HepG2 (cell line): Measurements from ENCODE around the gene ALDH16A1. TPM values are rescaled to one million over a fixed set of nuclear protein-coding genes. Genes with fewer than 3 reads are reported as not detected.
A peak's percentile ranks its signal among the peaks of the same experiment; 100 is the strongest.

Experiments used
- AKAP8 ChIP-seq: sonication (generic); formaldehyde crosslinking; IDR thresholded peaks from 2 replicates; pipeline ENCODE4 v1.5.1; 2020; ENCODE audit warnings: mild to moderate bottlenecking, missing genetic modification reagents
- CENPX ChIP-seq: sonication (generic); formaldehyde crosslinking; IDR thresholded peaks from 2 replicates; pipeline ENCODE4 v1.9.0; 2021; ENCODE audit warnings: mild to moderate bottlenecking, missing genetic modification reagents, moderate library complexity
- GATA4 ChIP-seq: sonication (generic); IDR thresholded peaks from 2 replicates; pipeline ENCODE4 v1.6.1; 2016; ENCODE audit warnings: antibody characterized with exemption, low read depth, borderline replicate concordance
- HDAC1 ChIP-seq: sonication (generic); formaldehyde crosslinking; IDR thresholded peaks from 2 replicates; pipeline ENCODE4 v1.5.1; 2020; ENCODE audit warnings: mild to moderate bottlenecking, missing genetic modification reagents
- IKZF4 ChIP-seq: sonication (generic); formaldehyde crosslinking; IDR thresholded peaks from 2 replicates; pipeline ENCODE4 v1.5.1; 2020; ENCODE audit warnings: borderline replicate concordance, mild to moderate bottlenecking, low read depth, missing genetic modification reagents; ENCODE audit errors: not compliant biosample characterization
- NFE2L2 ChIP-seq: fragments of 150-350 bp; IDR thresholded peaks from 2 replicates; pipeline ENCODE4 v1.6.1; 2014; ENCODE audit warnings: low read length
- NR0B2 ChIP-seq: sonication (generic); formaldehyde crosslinking; IDR thresholded peaks from 2 replicates; pipeline ENCODE4 v1.4.0; 2020; ENCODE audit warnings: mild to moderate bottlenecking, missing genetic modification reagents
- POGK ChIP-seq: sonication (generic); formaldehyde crosslinking; conservative IDR thresholded peaks from 2 replicates; pipeline ENCODE4 v1.8.0; 2022; ENCODE audit warnings: mild to moderate bottlenecking, moderate library complexity, missing genetic modification reagents
- POLR2G ChIP-seq: fragments of 200-400 bp; formaldehyde crosslinking; IDR thresholded peaks from 2 replicates; pipeline ENCODE4 v1.6.1; 2018; ENCODE audit warnings: mild to moderate bottlenecking, low read depth, low read length, moderate library complexity
- RARG ChIP-seq: sonication (generic); formaldehyde crosslinking; IDR thresholded peaks from 2 replicates; pipeline ENCODE4 v1.4.0; 2020; ENCODE audit warnings: low read depth, mild to moderate bottlenecking, missing genetic modification reagents
- REST ChIP-seq, 2 experiments: IDR thresholded peaks; 2 replicates each; pipeline ENCODE4 v1.6.1; 2011 to 2012; ENCODE audit warnings: low read length in 2 of 2, borderline replicate concordance in 1 of 2, low read depth in 1 of 2, mild to moderate bottlenecking in 1 of 2, moderate library complexity in 1 of 2
- RFX1 ChIP-seq: fragments of 450-650 bp; IDR thresholded peaks from 2 replicates; pipeline ENCODE4 v1.6.1; 2017
- SAP130 ChIP-seq: IDR thresholded peaks from 2 replicates; pipeline ENCODE4 v1.6.1; 2016; ENCODE audit warnings: low read depth
- SMAD9 ChIP-seq: sonication (generic); formaldehyde crosslinking; IDR thresholded peaks from 2 replicates; pipeline ENCODE4 v1.5.1; 2020; ENCODE audit warnings: mild to moderate bottlenecking, missing genetic modification reagents
- TERF1 ChIP-seq: sonication (generic); formaldehyde crosslinking; IDR thresholded peaks from 2 replicates; pipeline ENCODE4 v1.8.0; 2022; ENCODE audit warnings: mild to moderate bottlenecking, missing genetic modification reagents, moderate library complexity
- ZFP36L2 ChIP-seq: sonication (generic); formaldehyde crosslinking; IDR thresholded peaks from 2 replicates; pipeline ENCODE4 v1.4.0; 2020; ENCODE audit warnings: missing genetic modification reagents
- ZNF629 ChIP-seq: sonication (generic); formaldehyde crosslinking; conservative IDR thresholded peaks from 2 replicates; pipeline ENCODE4 v1.5.0; 2020; ENCODE audit warnings: missing genetic modification reagents
- ZNF672 ChIP-seq: sonication (generic); formaldehyde crosslinking; IDR thresholded peaks from 2 replicates; pipeline ENCODE4 v1.8.1; 2022; ENCODE audit warnings: missing genetic modification reagents
- polyA plus RNA-seq, 8 experiments: library from polyadenylated mRNA; depleted of rRNA in 3 of 8; stranded (reverse) in 7 of 8; unstranded in 1 of 8; fragments of >200 nt; fragmentation: Illumina TruSeq in 4 of 8; extraction: Trizol in 4 of 8; gene quantifications; 2 replicates each; pipeline versions ENCODE4 v1.2.1 to v1.2.3, GENCODE V29; 2011 to 2016; ENCODE audit warnings: low read depth in 4 of 8, missing spikeins in 1 of 8, mixed read lengths in 1 of 8; ENCODE audit not compliant: insufficient read depth in 1 of 8
- total RNA-seq, 5 experiments: library from RNA; depleted of rRNA; stranded (reverse); fragments of >200 nt; fragmentation: Illumina TruSeq; extraction: Trizol; gene quantifications; 2 replicates each; pipeline ENCODE4 v1.2.3, GENCODE V29; 2016; ENCODE audit warnings: low read depth in 1 of 5

ALDH16A1 gene
- total and polyA plus RNA-seq, 2 of the 13 experiments (the other 11 are each of a cell fraction or from before 2014, with no cell fraction given): 8.4 to 34.9 TPM

- TF ChIP-seq ZNF672 (no peak), CENPX (CRISPR knock-in tag) (no peak), POGK (CRISPR knock-in tag) (peak; percentile 79), IKZF4 (CRISPR knock-in tag) (peak; percentile 53), SAP130 (peak; percentile 82), TERF1 (CRISPR knock-in tag) (no peak), AKAP8 (CRISPR knock-in tag) (peak; percentile 79; the same call in 1 of the 2 replicates), NR0B2 (0 out of 2 replicates have a peak, but pooled peaks have one; percentile 53), ZFP36L2 (CRISPR knock-in tag) (0 out of 2 replicates have a peak, but pooled peaks have one; percentile 76), POLR2G (peak; percentile 96), NFE2L2 (no peak), SMAD9 (CRISPR knock-in tag) (no peak), RARG (CRISPR knock-in tag) (no peak), REST (IDR thresholded peaks at IDR 0.05; ENCODE audit: borderline replicate concordance in 1 of 2, low read depth in 1 of 2, low read length in 2 of 2) (peak in 1 of 2 experiments; percentile 35; a peak in 1 of 4 replicates), GATA4 (no peak), HDAC1 (CRISPR knock-in tag) (no peak), ZNF629 (no peak), RFX1 (no peak)
Observed at GRCh38 chr19:49453013-49453756, at the start of gene ALDH16A1 (continued).
